Diencephalon (tissue), 1 donor: Measurements from ENCODE around the gene NR2C2AP. TPM values are rescaled to one million over a fixed set of nuclear protein-coding genes. Genes with fewer than 3 reads are reported as not detected.

Experiments
- small RNA-seq: library from RNA; depleted of rRNA; stranded (forward); fragments of <200 nt; gene quantifications from one replicate; pipeline ENCODE3, GENCODE V24; 2014
- total RNA-seq: library from RNA; depleted of rRNA; stranded (reverse); fragments of >200 nt; gene quantifications from one replicate; pipeline ENCODE4 v1.2.3, GENCODE V29; 2014

The NR2C2AP gene
- 9.0 TPM for total RNA-seq

GRCh38 chr19:19203012-19203856, at the start of gene NR2C2AP:
Gene NR2C2AP, minus strand, starts transcription at chr19:19203414. Its CDS starts 354 bp downstream, at chr19:19203060.

GRCh38 chr19:19211499-19212420, 8.5 kb upstream of the NR2C2AP start, which contains the start of gene NCAN:
Gene NCAN, plus strand, starts transcription at chr19:19211958. Its CDS starts 4,996 bp downstream, at chr19:19216954.

GRCh38 chr19:19192078-19192882, 10.9 kb downstream of the NR2C2AP start, which contains the start of the genes BORCS8 and RFXANK:
Gene BORCS8, minus strand, starts transcription at chr19:19192152. Its CDS starts 35 bp downstream, at chr19:19192117.
Gene RFXANK, plus strand, starts transcription at chr19:19192258. Its CDS starts 1,689 bp downstream, at chr19:19193947.

GRCh38 chr19:19170053-19170872, 33.0 kb downstream of the NR2C2AP start, which contains the start of gene MEF2B:
Gene MEF2B, minus strand, starts transcription at chr19:19170263. Its CDS starts 19,528 bp downstream, at chr19:19150735.

Small RNAs within 50 kb of the gene (small RNA-seq; reads per million reads assigned to genes)
- gene RNU6-1028P, result not detected

Other genes with a start within 250 kb of the NR2C2AP start
- gene SUGP2, start 169.9 kb downstream of the NR2C2AP start, total RNA-seq, result 97.3 TPM
- 36.2 TPM for gene ARMC6, start 169.8 kb downstream of the NR2C2AP start, total RNA-seq
- gene SLC25A42, start 139.4 kb downstream of the NR2C2AP start, total RNA-seq, result 12.5 TPM
- 9.5 TPM for gene TMEM161A, start 64.9 kb downstream of the NR2C2AP start, total RNA-seq
- gene MEF2B, start 33.2 kb downstream of the NR2C2AP start, total RNA-seq, result not detected
- gene BORCS8, start 11.3 kb downstream of the NR2C2AP start, total RNA-seq, result 17.3 TPM
- 22.1 TPM for gene RFXANK, start 11.2 kb downstream of the NR2C2AP start, total RNA-seq
- gene NCAN, start 8.5 kb upstream of the NR2C2AP start, total RNA-seq, result 241 TPM
- 0.46 TPM for gene TM6SF2, start 69.9 kb upstream of the NR2C2AP start, total RNA-seq
- 26.8 TPM for gene SUGP1, start 117.1 kb upstream of the NR2C2AP start, total RNA-seq
- 34.1 TPM for gene MAU2, start 117.4 kb upstream of the NR2C2AP start, total RNA-seq
- gene GATAD2A, start 202.3 kb upstream of the NR2C2AP start, total RNA-seq, result 16.1 TPM